Iris pigment epithelial cell (primary cell): ENCODE data around the gene CLIC4.
"Not testable (repeated sequence)": the region's sequence is repeated elsewhere in the genome, so short reads cannot be mapped to it uniquely, and the experiment has no call there.

Source experiments
- DNase-seq: peaks from one replicate; pipeline ENCODE4 v3.0.0-alpha.2; 2011; ENCODE audit warnings: low read depth

The CLIC4 gene

DNA sequence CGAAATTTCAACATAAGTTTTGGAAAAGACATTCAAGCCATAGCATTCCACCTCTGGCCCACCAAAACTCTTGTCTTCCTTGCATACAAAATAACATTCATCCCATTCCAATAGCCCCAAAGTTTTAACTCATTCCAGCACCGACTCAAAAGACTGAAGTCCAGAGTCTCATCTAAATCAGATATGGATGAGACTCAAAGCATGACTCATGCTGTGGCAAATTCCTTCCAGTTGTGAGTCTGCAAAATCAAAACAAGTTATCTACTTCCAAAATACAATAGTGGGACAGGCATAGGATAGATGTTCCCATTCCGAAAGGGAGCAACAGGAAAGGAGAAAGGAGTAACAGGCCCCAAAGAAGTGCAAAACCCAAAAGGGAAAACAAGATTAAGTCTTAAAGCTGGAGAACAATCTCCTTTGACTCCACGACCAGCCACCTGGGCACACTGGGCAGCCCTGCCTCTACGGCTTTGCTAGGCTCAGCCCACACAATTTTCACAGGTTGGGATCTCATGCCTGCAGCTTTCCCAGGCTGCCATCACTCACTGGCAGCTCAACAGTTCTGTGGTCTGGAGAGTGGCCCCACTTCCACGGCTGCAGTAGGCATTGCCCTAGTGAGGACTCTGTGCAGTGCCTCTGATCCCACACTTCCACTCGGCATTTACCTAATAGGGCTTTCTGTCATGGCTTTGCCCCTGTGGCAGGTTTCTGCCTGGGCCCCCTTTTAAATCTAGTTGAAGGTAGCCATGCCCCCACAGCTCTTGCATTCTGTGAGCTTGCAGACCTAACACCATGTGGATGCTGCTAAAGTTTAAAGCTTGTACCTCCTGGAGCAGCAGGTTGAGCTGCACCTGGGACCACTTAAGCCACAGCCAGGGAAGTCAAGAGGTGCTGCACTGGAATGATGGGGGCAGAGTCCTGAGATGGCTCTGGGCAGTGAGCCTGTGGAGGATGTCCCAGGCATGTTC lies 133.8 kb downstream of the CLIC4 start:
- peak; percentile 41 for DNase-seq

- no peak for DNase-seq
Measured at GRCh38 chr1:24881034-24881433, 135.8 kb downstream of the CLIC4 start.

- no peak for DNase-seq
Measured at GRCh38 chr1:24884751-24885150, 139.5 kb downstream of the CLIC4 start.

- DNase-seq, result no peak
Measured at GRCh38 chr1:24886241-24886640, 141.0 kb downstream of the CLIC4 start.

DNA sequence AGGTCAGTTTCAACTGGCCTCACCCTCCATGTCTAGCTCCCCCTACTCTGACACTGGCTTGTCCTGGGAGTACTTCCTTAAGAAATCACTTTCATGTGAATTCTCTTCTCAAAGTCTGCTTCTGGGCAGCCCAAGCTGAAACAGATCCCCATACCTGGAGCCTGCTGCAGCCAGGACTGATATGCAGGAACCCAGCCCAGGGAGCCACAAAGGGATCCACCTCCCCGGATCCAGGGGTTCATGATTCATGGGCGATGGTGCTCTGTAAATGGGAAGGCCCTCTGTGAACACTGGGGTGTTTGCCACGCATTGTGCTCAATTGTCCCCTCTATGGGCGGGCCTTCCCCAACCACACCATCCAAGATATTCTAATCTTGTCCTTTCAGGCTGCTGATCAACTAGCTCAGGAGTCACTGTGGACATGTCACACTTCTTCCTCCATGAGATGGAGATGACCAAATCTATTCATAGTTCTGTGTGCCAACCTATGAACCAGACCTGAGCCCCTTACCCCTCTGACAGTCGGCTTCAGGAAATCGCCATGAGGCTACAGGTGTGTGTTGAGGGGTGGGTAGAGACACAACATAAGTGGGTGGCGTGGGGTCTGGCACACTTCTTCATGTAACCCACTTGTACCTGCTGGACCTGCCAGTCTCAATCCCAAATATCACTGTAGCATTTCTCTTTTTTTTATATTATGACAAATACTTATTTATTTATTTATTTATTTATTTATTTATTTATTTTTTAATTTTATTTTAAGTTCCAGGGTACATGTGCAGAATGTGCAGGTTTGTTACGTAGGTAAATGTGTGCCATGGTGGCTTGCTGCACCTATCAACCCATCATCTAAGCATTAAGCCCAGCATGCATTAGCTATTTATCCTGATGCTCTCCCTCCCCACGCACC lies 143.1 kb downstream of the CLIC4 start:
- DNase-seq, result no peak

- peak; percentile 41 for DNase-seq
Measured at GRCh38 chr1:24888971-24889676, 143.9 kb downstream of the CLIC4 start.

GRCh38 chr1:24890887-24891286 lies 145.6 kb downstream of the CLIC4 start:
- DNase-seq, result no peak

DNA sequence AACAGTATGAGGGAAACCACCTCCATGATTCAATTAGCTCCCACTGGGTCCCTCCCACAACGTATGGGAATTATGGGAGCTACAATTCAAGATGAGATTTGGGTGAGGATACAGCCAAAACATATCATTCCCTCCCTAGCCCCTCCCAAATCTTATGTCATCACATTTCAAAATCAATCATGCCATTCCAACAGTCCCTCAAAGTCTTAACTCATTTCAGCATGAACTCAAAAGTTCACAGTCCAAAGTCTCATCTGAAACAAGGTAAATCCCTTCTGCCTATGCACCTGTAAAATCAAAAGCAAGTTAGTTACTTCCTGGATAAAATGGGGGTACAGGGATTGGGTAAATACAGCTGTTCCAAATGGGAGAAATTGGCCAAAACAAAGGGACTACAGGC lies 146.1 kb downstream of the CLIC4 start:
- DNase-seq, result not testable (repeated sequence)

DNA sequence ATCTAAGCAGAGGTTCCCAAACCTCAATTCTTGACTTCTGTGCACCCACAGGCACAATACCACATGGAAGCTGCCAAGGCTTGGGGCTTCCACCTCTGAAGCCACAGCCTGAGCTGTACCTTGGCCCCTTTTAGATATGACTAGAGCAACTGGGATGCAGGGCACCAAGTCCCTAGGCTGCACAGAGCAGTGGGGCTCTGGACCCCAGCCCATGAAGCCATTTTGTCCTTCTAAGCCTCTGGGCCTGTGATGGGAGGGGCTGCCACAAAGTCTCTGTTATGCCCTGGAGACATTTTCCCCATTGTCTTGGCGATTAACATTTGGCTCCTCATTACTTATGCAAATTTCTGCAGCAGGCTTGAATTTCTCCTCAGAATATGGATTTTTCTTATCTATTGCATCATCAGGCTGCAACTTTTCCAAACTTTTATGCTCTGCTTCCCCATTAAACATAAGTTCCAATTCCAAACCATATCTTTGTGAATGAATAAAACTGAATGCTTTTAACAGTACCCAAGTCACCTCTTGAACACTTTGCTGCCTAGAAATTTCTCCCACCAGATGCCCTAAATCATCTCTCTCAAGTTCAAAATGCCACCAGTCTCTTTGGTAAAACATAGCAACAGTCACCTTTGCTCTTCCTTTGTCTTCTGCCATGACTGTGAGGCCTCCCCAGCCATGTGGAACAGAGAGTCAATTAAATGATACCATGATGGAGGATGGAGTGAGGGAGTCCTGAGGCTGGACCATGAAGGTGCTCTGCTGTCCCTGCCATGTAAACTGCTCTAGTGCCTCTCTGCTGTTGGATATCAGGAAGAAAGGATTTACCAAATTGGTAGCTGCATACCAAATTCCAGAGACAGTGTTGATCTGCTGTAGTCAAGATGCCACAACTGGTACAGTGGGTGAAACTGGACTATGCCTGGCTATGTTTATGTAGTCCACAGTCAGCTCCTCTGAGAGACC lies 147.2 kb downstream of the CLIC4 start:
- DNase-seq, result no peak

- no peak for DNase-seq
Measured at GRCh38 chr1:24893431-24893830, 148.2 kb downstream of the CLIC4 start.
